ENCODE measurements around the gene TEN1. TPM values are rescaled to one million over a fixed set of nuclear protein-coding genes. Genes with fewer than 3 reads are reported as not detected.
A peak's percentile ranks its signal among the peaks of the same experiment; 100 is the strongest.

Gene TEN1
- total RNA-seq, 4 donors from 2014 or later: 4.6 to 11.3 (median 10.7) TPM

- TF ChIP-seq POLR2AphosphoS5 (IDR thresholded peaks at IDR 0.05): peak; percentile 95 to 98
- TF ChIP-seq POLR2A (IDR thresholded peaks at IDR 0.05; ENCODE audit: low read depth): peak; percentile 78
- TF ChIP-seq EP300 (IDR thresholded peaks at IDR 0.05): no peak
- TF ChIP-seq CTCF (IDR thresholded peaks at IDR 0.05): peak in 1 of 3 experiments; percentile 8
- Histone ChIP-seq H3K9me3 (no peaks in the 10 kb centered on the region), H3K4me1 (peaks cover 10 to 17% (median 13%) of the 10 kb centered on the region in 4 donors), H3K27me3 (no peaks in the 10 kb centered on the region), H3K4me3 (peak within 1 kb of the TSS; percentile 66 to 90 (median 81)), H3K36me3 (peaks cover 0 to 25% (median 15%) of the 10 kb centered on the region in 4 donors), H3K27ac (replicated peaks in 1 of 4) (peak within 1 kb of the TSS; percentile 73 to 86 (median 80))
- DNase-seq (ENCODE audit: extremely low spot score): peak; percentile 97
- 0% methylated on average over 27 of the region's 63 CpGs for WGBS
- intact Hi-C loops (cut with DNase I): loop anchor here (5.0 kb wide), 1 partner anchor 41 kb away; no protein-coding TSS in a partner anchor
Measured at GRCh38 chr17:75940727-75941441, 38.2 kb upstream of the TEN1 start, which contains the start of gene FBF1. Gene FBF1 (minus strand): TSS chr17:75941042. CDS start chr17:75938149, 2,893 bp downstream.

GRCh38 chr17:75941442-75941819, 37.6 kb upstream of the TEN1 start:
- Histone ChIP-seq H3K27ac (replicated peaks in 1 of 4) (peak overlapping the region; percentile 16 to 86 (median 77)), H3K4me3 (peak overlapping the region; percentile 66 to 90 (median 81)), H3K9me3 (no peaks in the 10 kb centered on the region), H3K36me3 (peaks cover 0 to 31% (median 21%) of the 10 kb centered on the region in 4 donors), H3K27me3 (no peaks in the 10 kb centered on the region), H3K4me1 (peaks cover 10 to 17% (median 13%) of the 10 kb centered on the region in 4 donors)
- WGBS: 34% methylated on average over 6 of the region's 6 CpGs
- no peak for DNase-seq (ENCODE audit: extremely low spot score)
- intact Hi-C loops (cut with DNase I): loop anchor here (5.0 kb wide), 1 partner anchor 41 kb away; no protein-coding TSS in a partner anchor
- TF ChIP-seq EP300 (IDR thresholded peaks at IDR 0.05) (no peak), POLR2A (IDR thresholded peaks at IDR 0.05; ENCODE audit: low read depth) (no peak), POLR2AphosphoS5 (IDR thresholded peaks at IDR 0.05) (no peak), CTCF (IDR thresholded peaks at IDR 0.05) (no peak)

GRCh38 chr17:75942473-75942872, 36.6 kb upstream of the TEN1 start:
- peaks cover 3 to 41% (median 31%) of the 10 kb centered on the region in 4 donors for H3K36me3 ChIP-seq
- no peaks in the 10 kb centered on the region for H3K9me3 ChIP-seq
- no peak for TF ChIP-seq POLR2A (IDR thresholded peaks at IDR 0.05; ENCODE audit: low read depth)
- TF ChIP-seq POLR2AphosphoS5 (IDR thresholded peaks at IDR 0.05): no peak
- no peak for TF ChIP-seq CTCF (IDR thresholded peaks at IDR 0.05)
- TF ChIP-seq EP300 (IDR thresholded peaks at IDR 0.05): no peak
- 84% methylated on average over 4 of the region's 4 CpGs for WGBS
- no peak for DNase-seq (ENCODE audit: extremely low spot score)
- peaks cover 10 to 17% (median 13%) of the 10 kb centered on the region in 4 donors for H3K4me1 ChIP-seq
- no peak overlapping the region for H3K4me3 ChIP-seq
- H3K27ac ChIP-seq (replicated peaks in 1 of 4): no peak overlapping the region
- H3K27me3 ChIP-seq: no peaks in the 10 kb centered on the region
- intact Hi-C loops (cut with DNase I): loop anchor here (5.0 kb wide), 1 partner anchor 40 kb away; no protein-coding TSS in a partner anchor

- WGBS: 90% methylated on average over 1 of the region's 1 CpG
- Histone ChIP-seq H3K4me3 (no peak overlapping the region), H3K27ac (replicated peaks in 1 of 4) (no peak overlapping the region), H3K9me3 (no peaks in the 10 kb centered on the region), H3K4me1 (peaks cover 10 to 17% (median 13%) of the 10 kb centered on the region in 4 donors), H3K36me3 (peaks cover 13 to 51% (median 41%) of the 10 kb centered on the region in 4 donors), H3K27me3 (no peaks in the 10 kb centered on the region)
- no peak for DNase-seq (ENCODE audit: extremely low spot score)
- intact Hi-C loops (cut with DNase I): loop anchor here (5.0 kb wide), 1 partner anchor 39 kb away; no protein-coding TSS in a partner anchor
- TF ChIP-seq POLR2A (IDR thresholded peaks at IDR 0.05; ENCODE audit: low read depth) (no peak), EP300 (IDR thresholded peaks at IDR 0.05) (no peak), CTCF (IDR thresholded peaks at IDR 0.05) (no peak), POLR2AphosphoS5 (IDR thresholded peaks at IDR 0.05) (no peak)
Measured at GRCh38 chr17:75943491-75943890, 35.5 kb upstream of the TEN1 start.

Measured in esophagus muscularis mucosa (tissue), 4 donors.